Activated CD4-positive, alpha-beta memory T cell treated with anti-CD3 and anti-CD28 coated beads for 36 hours (primary cell): ENCODE data around the gene SNED1. TPM values are rescaled to one million over a fixed set of nuclear protein-coding genes. Genes with fewer than 3 reads are reported as not detected.

Experiments used
- CTCF ChIA-PET: fragments of 350-600 bp; sonication (Branson Sonifier 250); formaldehyde crosslinking; loops from one replicate; lab custom pipeline; 2021; ENCODE audit warnings: antibody characterized with exemption, inconsistent platforms; lab: Charles Lee
- POLR2A ChIA-PET: fragments of 350-600 bp; sonication (Branson Sonifier 250); formaldehyde crosslinking; loops from one replicate; lab custom pipeline; 2021; ENCODE audit warnings: antibody characterized with exemption; lab: Charles Lee
- DNase-seq: peaks from one replicate; pipeline ENCODE4 v3.0.0-alpha.2; 2020
- H3K27ac Mint-ChIP-seq: one replicate; pipeline ENCODE4 v1.8.0; 2021; ENCODE audit warnings: mixed read lengths
- H3K27me3 Mint-ChIP-seq: one replicate; pipeline ENCODE4 v1.8.0; 2021; ENCODE audit warnings: mixed read lengths
- H3K36me3 Mint-ChIP-seq: one replicate; pipeline ENCODE4 v1.8.0; 2021; ENCODE audit warnings: mixed read lengths
- H3K4me1 Mint-ChIP-seq: one replicate; pipeline ENCODE4 v1.8.0; 2021; ENCODE audit warnings: low read depth, mixed read lengths
- H3K4me3 Mint-ChIP-seq: one replicate; pipeline ENCODE4 v1.8.0; 2021; ENCODE audit warnings: mild to moderate bottlenecking, mixed read lengths
- H3K9me3 Mint-ChIP-seq: one replicate; pipeline ENCODE4 v1.8.0; 2021; ENCODE audit warnings: mixed read lengths
- intact Hi-C: fragments of 100-400 bp; cut with micrococcal nuclease; formaldehyde crosslinking; loops from one replicate; pipeline ENCODE4 v1.15.1; 2023
- total RNA-seq, 2 experiments: library from RNA; stranded (reverse); gene quantifications; one replicate each; pipeline ENCODE4 v1.2.3, GENCODE V29; 2021

SNED1 gene
- total RNA-seq, 2 experiments from 2014 or later = 2.6 to 3.8 TPM

- ChIA-PET CTCF (no interaction called here), POLR2A (no interaction called here)
- Mint-ChIP-seq H3K36me3 (peaks cover 6% of the 10 kb centered on the region), H3K4me1 (peaks cover 5% of the 10 kb centered on the region), H3K27ac (no peak overlapping the region), H3K4me3 (no peak overlapping the region), H3K27me3 (peaks cover 11% of the 10 kb centered on the region), H3K9me3 (peaks cover 35% of the 10 kb centered on the region)
- DNase-seq = no peak
- intact Hi-C loops = no loop called here
Measured at GRCh38 chr2:241002275-241003046, 4.0 kb downstream of the SNED1 start.

DNA sequence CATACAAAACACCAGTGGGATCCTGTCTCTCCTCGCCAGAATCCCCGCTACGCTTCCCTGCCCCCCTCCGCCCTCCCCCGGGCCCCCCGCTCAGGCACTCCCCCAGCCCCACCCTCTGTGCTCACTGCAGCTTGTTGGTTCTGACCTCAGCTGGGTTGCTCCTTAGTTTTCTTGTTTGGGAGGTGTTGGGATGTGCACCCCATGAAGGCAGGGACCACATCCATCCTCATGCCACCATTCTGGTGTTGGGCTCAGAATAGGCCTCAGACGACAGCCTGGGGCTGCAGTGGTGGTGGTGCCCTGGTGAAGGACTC, 4.6 kb downstream of the SNED1 start:
- no peak overlapping the region for H3K27ac Mint-ChIP-seq
- H3K9me3 Mint-ChIP-seq = peaks cover 35% of the 10 kb centered on the region
- peaks cover 5% of the 10 kb centered on the region for H3K4me1 Mint-ChIP-seq
- peaks cover 6% of the 10 kb centered on the region for H3K36me3 Mint-ChIP-seq
- intact Hi-C loops = no loop called here
- no peak for DNase-seq
- no peak overlapping the region for H3K4me3 Mint-ChIP-seq
- peaks cover 9% of the 10 kb centered on the region for H3K27me3 Mint-ChIP-seq
- ChIA-PET POLR2A (no interaction called here), CTCF (no interaction called here)

- intact Hi-C loops = no loop called here
- Mint-ChIP-seq H3K27ac (no peak overlapping the region), H3K36me3 (peaks cover 6% of the 10 kb centered on the region), H3K27me3 (peaks cover 9% of the 10 kb centered on the region), H3K4me3 (no peak overlapping the region), H3K9me3 (peaks cover 35% of the 10 kb centered on the region), H3K4me1 (peaks cover 5% of the 10 kb centered on the region)
- DNase-seq = no peak
- POLR2A ChIA-PET = no interaction called here
- CTCF ChIA-PET = no interaction called here
Measured at GRCh38 chr2:241003369-241003768, 5.0 kb downstream of the SNED1 start.

DNA sequence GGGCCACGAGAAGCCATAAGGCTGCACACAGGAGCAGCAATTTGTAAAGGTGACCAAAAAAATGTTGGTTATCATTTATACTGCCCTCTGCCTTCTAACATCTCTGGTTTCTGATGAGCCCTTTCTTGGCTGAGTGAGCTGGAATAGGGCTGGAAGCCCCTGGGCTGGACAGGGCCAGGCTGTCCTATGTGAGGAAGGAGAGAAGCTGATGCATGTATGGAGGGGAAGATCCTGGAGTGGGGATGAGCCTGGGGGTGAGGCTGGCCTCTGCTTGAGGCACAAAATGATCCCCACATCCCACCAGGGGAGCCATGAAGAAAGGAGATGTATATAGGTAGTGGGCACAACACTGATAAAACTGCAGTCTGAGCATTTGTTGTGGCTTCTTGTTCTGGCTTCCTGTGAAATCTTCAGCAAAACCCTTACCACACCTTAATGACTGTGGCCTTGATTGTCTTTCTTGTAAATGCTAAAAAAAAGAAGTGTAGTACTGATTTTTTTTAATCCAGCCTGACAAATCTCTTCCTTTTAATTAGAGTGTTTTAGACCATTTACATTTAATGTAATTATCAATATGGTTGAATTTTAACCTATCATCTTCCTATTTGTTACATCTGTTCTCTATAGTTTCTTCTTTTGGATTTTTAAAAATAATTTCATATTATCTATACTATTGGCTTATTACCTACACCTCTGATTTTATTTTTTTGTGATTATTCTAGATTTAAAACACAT, 5.6 kb downstream of the SNED1 start:
- peaks cover 10% of the 10 kb centered on the region for H3K27me3 Mint-ChIP-seq
- CTCF ChIA-PET = no interaction called here
- H3K9me3 Mint-ChIP-seq = peaks cover 35% of the 10 kb centered on the region
- no peak for DNase-seq
- no peak overlapping the region for H3K4me3 Mint-ChIP-seq
- peaks cover 8% of the 10 kb centered on the region for H3K4me1 Mint-ChIP-seq
- intact Hi-C loops = no loop called here
- no peak overlapping the region for H3K27ac Mint-ChIP-seq
- H3K36me3 Mint-ChIP-seq = peaks cover 6% of the 10 kb centered on the region
- POLR2A ChIA-PET = no interaction called here

DNA sequence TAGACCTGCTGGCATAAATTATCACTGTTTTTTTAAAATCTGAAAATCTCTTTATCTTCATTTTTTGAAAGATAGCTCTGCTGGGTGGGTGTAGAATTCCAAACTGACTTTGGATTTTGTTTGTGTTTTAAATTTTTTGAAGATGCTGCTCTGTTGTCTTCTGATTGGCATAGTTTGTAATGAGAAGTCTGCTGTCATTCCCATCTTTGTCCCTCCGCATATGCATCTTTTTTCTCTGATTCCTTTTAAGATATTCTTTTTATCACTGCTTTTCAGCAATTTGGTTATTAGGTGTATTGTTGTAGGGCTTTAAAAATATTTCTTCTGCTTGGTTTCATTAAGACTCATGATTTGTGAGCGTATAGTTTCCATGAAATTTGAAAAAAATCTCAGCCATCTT, 7.2 kb downstream of the SNED1 start:
- peaks cover 10% of the 10 kb centered on the region for H3K4me1 Mint-ChIP-seq
- H3K9me3 Mint-ChIP-seq = peaks cover 35% of the 10 kb centered on the region
- no peak overlapping the region for H3K27ac Mint-ChIP-seq
- peaks cover 6% of the 10 kb centered on the region for H3K36me3 Mint-ChIP-seq
- ChIA-PET CTCF (no interaction called here), POLR2A (no interaction called here)
- intact Hi-C loops = no loop called here
- no peak for DNase-seq
- peaks cover 2% of the 10 kb centered on the region for H3K27me3 Mint-ChIP-seq
- no peak overlapping the region for H3K4me3 Mint-ChIP-seq

- CTCF ChIA-PET = no interaction called here
- Mint-ChIP-seq H3K27ac (no peak overlapping the region), H3K36me3 (peaks cover 6% of the 10 kb centered on the region), H3K4me1 (peaks cover 10% of the 10 kb centered on the region), H3K27me3 (peaks cover 2% of the 10 kb centered on the region), H3K9me3 (peaks cover 35% of the 10 kb centered on the region), H3K4me3 (no peak overlapping the region)
- POLR2A ChIA-PET = no interaction called here
- DNase-seq = no peak
- intact Hi-C loops = no loop called here
Measured at GRCh38 chr2:241006412-241006811, 8.0 kb downstream of the SNED1 start.

DNA sequence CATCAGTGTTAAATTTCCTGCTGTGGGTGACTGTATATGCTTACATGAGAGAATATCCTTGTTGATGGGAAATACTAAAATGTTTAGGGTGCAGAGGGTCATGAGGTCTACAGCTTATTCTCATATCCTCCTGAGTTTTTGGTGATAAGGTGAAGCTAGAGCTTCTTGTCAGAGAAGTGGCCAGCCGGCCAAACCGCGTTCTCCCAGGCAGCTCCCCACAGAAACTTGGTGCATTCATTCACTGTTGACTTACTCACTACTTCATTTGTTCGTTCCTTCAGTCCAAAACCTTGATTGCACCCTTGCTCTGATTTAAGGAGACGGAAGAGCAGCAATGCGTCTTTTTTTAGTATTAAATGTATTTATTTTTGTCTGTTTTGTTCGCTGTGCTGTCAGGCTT, 8.7 kb downstream of the SNED1 start:
- peaks cover 2% of the 10 kb centered on the region for H3K27me3 Mint-ChIP-seq
- H3K4me1 Mint-ChIP-seq = peaks cover 10% of the 10 kb centered on the region
- H3K4me3 Mint-ChIP-seq = no peak overlapping the region
- CTCF ChIA-PET = no interaction called here
- POLR2A ChIA-PET = no interaction called here
- intact Hi-C loops = no loop called here
- no peak for DNase-seq
- no peak overlapping the region for H3K27ac Mint-ChIP-seq
- peaks cover 6% of the 10 kb centered on the region for H3K36me3 Mint-ChIP-seq
- peaks cover 35% of the 10 kb centered on the region for H3K9me3 Mint-ChIP-seq

DNA sequence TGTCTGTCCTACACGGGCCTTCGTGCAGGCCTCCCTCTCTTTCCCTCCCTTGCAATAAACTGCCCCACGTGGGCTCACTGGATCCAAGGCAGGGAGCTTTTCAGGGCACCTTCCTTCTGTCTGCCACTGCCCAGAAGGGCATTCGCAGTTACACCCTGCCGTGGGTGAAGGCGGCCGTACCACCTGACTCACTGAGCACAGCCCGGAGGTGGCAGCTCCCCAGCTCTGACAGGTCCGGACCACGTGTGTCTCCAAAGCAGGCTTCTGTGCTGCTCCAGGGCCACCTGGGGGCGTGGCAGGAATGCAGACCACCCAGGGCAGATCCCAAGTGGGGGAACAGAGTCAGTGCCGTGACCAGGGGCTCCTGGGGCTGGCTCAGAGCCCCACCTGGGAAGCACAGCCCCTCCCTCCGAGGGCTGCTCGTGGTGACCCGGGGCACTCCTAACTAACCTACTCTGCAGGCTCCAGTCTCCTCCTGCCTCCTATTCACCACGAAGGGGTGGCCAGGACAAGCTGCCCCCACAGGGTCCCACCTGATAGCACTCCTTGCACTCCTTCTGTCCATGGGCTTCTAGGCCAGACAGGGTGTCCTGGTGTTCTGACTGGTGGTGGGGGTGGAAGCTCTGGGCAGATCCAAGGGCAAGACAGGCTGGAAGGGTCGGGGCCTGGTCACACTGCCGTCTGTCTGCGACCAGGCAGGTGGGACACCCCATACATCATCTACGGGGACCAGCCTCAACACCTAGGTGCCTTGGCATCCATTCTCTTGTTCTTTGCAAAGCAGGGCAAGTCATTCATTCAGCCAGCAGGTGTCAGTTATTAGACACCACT, 9.7 kb downstream of the SNED1 start:
- POLR2A ChIA-PET = no interaction called here
- DNase-seq = peak; percentile 6
- H3K4me3 Mint-ChIP-seq = no peak overlapping the region
- intact Hi-C loops = no loop called here
- peaks cover 10% of the 10 kb centered on the region for H3K4me1 Mint-ChIP-seq
- H3K27me3 Mint-ChIP-seq = peaks cover 2% of the 10 kb centered on the region
- peaks cover 6% of the 10 kb centered on the region for H3K36me3 Mint-ChIP-seq
- no peak overlapping the region for H3K27ac Mint-ChIP-seq
- H3K9me3 Mint-ChIP-seq = peaks cover 32% of the 10 kb centered on the region
- CTCF ChIA-PET = no interaction called here

DNA sequence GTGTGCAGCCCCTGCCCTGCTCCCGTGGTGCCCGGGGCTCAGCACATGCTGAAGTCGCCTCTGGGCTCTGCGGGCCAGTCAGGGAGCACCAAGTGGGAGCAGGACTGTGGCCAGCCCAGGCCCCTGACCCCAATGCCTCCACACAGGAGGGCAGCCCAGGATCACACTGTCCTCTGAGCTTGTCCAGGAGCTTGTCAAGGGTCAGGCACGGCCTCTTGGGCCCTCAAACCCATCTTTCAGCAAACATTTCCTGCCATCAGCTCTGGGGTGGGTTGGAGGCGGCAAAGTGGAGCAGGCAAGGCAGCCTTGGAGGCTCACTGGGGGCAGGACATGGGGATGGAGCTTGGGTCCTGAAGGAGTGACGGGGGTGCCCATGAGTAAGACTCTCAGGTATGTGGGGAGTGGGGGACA, 10.3 kb downstream of the SNED1 start:
- POLR2A ChIA-PET = no interaction called here
- Mint-ChIP-seq H3K4me3 (no peak overlapping the region), H3K9me3 (peaks cover 26% of the 10 kb centered on the region), H3K4me1 (peaks cover 10% of the 10 kb centered on the region), H3K36me3 (peaks cover 2% of the 10 kb centered on the region), H3K27me3 (peaks cover 2% of the 10 kb centered on the region), H3K27ac (no peak overlapping the region)
- CTCF ChIA-PET = no interaction called here
- intact Hi-C loops = no loop called here
- peak; percentile 8 for DNase-seq

GRCh38 chr2:241009191-241009590, 10.8 kb downstream of the SNED1 start:
- peak; percentile 8 for DNase-seq
- H3K4me3 Mint-ChIP-seq = no peak overlapping the region
- peaks cover 2% of the 10 kb centered on the region for H3K27me3 Mint-ChIP-seq
- peaks cover 21% of the 10 kb centered on the region for H3K9me3 Mint-ChIP-seq
- H3K27ac Mint-ChIP-seq = no peak overlapping the region
- H3K36me3 Mint-ChIP-seq = no peaks in the 10 kb centered on the region
- intact Hi-C loops = no loop called here
- peaks cover 10% of the 10 kb centered on the region for H3K4me1 Mint-ChIP-seq
- ChIA-PET POLR2A (interaction anchor here (0.9 kb wide), 1 partner anchor 140 kb away, joined by 3 read pairs; the partner anchor contains the start of gene PASK), CTCF (interaction anchor here (1.3 kb wide), 2 partner anchors 26 to 69 kb away, joined by 4 to 5 read pairs; no protein-coding TSS in a partner anchor)

- DNase-seq = peak; percentile 64
- POLR2A ChIA-PET = interaction anchor here (0.9 kb wide), 1 partner anchor 140 kb away, joined by 3 read pairs; the partner anchor contains the start of gene PASK
- CTCF ChIA-PET = interaction anchor here (1.0 to 1.3 kb wide), 3 partner anchors 26 to 75 kb away, joined by 3 to 5 read pairs (median 4); no protein-coding TSS in a partner anchor
- no peak overlapping the region for H3K4me3 Mint-ChIP-seq
- H3K9me3 Mint-ChIP-seq = peaks cover 14% of the 10 kb centered on the region
- intact Hi-C loops = no loop called here
- no peak overlapping the region for H3K27ac Mint-ChIP-seq
- peaks cover 2% of the 10 kb centered on the region for H3K27me3 Mint-ChIP-seq
- H3K4me1 Mint-ChIP-seq = peaks cover 10% of the 10 kb centered on the region
- no peaks in the 10 kb centered on the region for H3K36me3 Mint-ChIP-seq
Measured at GRCh38 chr2:241009601-241010530, 11.4 kb downstream of the SNED1 start.
